ENCODE measurements around the gene GPSM1.

DNA sequence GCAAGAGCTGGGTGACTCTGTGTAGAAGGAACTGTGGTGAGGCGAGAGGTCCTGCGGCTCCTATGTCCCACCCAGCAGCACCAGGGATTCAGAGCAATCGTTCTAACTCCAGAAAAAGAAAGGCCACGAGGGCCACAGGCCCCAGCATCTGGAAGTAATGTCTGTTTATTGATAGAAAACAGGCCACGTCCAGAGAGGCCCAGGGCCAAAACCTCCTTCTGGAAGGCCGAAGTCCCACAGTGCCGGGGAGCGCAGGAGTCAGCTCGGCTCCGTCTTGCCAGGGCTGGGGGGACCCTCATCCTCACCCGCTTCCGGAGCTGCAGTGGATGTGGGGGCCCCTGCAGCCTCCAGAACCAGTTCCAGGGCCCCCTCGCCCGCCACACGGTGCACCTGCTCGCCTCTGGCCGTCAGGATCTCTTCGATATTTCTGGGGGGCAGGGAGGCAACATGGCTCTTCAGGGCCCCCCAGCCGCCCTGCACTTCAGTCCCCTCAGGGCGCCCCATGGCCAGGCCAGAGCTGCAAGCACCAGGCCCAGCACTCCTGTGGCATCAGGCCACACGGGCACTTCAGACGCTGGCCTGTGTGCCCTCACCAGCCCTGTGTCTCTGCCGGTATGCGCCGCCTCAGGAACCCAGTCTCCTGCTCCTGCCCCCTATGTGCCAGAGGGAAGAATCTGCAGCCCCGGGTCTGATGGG, 34.6 kb downstream of the GPSM1 start:
- TF ChIP-seq, protein P1, sequence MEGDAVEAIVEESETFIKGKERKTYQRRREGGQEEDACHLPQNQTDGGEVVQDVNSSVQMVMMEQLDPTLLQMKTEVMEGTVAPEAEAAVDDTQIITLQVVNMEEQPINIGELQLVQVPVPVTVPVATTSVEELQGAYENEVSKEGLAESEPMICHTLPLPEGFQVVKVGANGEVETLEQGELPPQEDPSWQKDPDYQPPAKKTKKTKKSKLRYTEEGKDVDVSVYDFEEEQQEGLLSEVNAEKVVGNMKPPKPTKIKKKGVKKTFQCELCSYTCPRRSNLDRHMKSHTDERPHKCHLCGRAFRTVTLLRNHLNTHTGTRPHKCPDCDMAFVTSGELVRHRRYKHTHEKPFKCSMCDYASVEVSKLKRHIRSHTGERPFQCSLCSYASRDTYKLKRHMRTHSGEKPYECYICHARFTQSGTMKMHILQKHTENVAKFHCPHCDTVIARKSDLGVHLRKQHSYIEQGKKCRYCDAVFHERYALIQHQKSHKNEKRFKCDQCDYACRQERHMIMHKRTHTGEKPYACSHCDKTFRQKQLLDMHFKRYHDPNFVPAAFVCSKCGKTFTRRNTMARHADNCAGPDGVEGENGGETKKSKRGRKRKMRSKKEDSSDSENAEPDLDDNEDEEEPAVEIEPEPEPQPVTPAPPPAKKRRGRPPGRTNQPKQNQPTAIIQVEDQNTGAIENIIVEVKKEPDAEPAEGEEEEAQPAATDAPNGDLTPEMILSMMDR (IDR thresholded peaks at IDR 0.05; ENCODE audit: insufficient read depth, low read depth, low read length) = no peak
- no peak for TF ChIP-seq EZH2 (IDR thresholded peaks at IDR 0.05; ENCODE audit: insufficient read depth, low read length)
